HFF-Myc (cell line): Measurements from ENCODE around the gene DYNC2LI1.
"Not testable (repeated sequence)": the region's sequence is repeated elsewhere in the genome, so short reads cannot be mapped to it uniquely, and the experiment has no call there.

Source experiments
- DNase-seq: peaks from one replicate; pipeline ENCODE4 v3.0.0-alpha.2; 2011; ENCODE audit warnings: low read depth; ENCODE audit errors: extremely low read depth
- H3K4me3 ChIP-seq: replicated peaks from 2 replicates; pipeline ENCODE4 v1.5.1; 2011; ENCODE audit warnings: low read depth, mild to moderate bottlenecking, control low read depth, low read length
- CTCF ChIP-seq: IDR thresholded peaks from 2 replicates; pipeline ENCODE4 v1.5.1; 2012; ENCODE audit warnings: mild to moderate bottlenecking, low read depth, low read length, control low read depth; ENCODE audit errors: missing control alignments

The DYNC2LI1 gene

GRCh38 chr2:43773876-43774613 is at the start of gene DYNC2LI1:
DYNC2LI1 (plus strand) TSS chr2:43774039; CDS start chr2:43774139, 100 bp downstream.
- H3K4me3 ChIP-seq, result peak within 1 kb of the TSS; percentile 81
- peak; percentile 64 for DNase-seq
- no peak for TF ChIP-seq CTCF

GRCh38 chr2:43724728-43725526 is 48.9 kb upstream of the DYNC2LI1 start:
- H3K4me3 ChIP-seq, result no peak overlapping the region
- DNase-seq, result no peak
- TF ChIP-seq CTCF, result no peak

GRCh38 chr2:43725711-43726246 is 48.1 kb upstream of the DYNC2LI1 start:
- no peak overlapping the region for H3K4me3 ChIP-seq
- DNase-seq, result no peak
- no peak for TF ChIP-seq CTCF

- DNase-seq, H3K4me3 ChIP-seq: not testable (repeated sequence)
Observed at GRCh38 chr2:43726961-43727633, 46.7 kb upstream of the DYNC2LI1 start.

GRCh38 chr2:43727634-43728014 is 46.2 kb upstream of the DYNC2LI1 start:
- TF ChIP-seq CTCF, result no peak
- no peak for DNase-seq

GRCh38 chr2:43729491-43730174 is 44.2 kb upstream of the DYNC2LI1 start:
- no peak overlapping the region for H3K4me3 ChIP-seq
- DNase-seq, result no peak
- no peak for TF ChIP-seq CTCF

More at GRCh38 chr2:43727634-43728014, 46.2 kb upstream of the DYNC2LI1 start:
- H3K4me3 ChIP-seq, result no peak overlapping the region

GRCh38 chr2:43731211-43731610 is 42.6 kb upstream of the DYNC2LI1 start:
- no peak for TF ChIP-seq CTCF
- no peak for DNase-seq
- no peak overlapping the region for H3K4me3 ChIP-seq
